Measurements from ENCODE around the gene FCGR3A.
"Not testable (repeated sequence)": the region's sequence is repeated elsewhere in the genome, so short reads cannot be mapped to it uniquely, and the experiment has no call there.

Gene FCGR3A

GRCh38 chr1:161549652-161550051, at the start of gene FCGR3A:
Gene FCGR3A, minus strand, starts transcription at chr1:161549818. Its CDS starts 82 bp downstream, at chr1:161549736.
- no peak for DNase-seq

DNA sequence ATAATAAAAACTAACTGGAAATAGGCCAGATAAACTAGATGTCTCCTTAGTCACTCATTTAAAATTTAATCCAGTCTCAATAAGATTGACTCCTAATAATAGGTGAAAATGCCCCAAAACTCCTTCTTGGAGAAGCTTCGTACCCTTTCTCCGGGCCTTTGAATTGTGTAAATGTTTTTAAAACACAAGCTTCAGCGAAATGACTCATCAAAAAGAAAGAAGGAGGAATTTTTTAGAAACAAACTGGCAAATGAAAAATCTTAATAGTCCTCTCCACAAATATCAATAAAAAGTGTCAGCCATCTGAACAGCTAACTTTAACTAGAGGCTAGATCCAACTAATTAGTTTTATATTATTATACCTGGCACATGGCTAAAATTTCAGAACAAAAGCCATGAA, 47.5 kb upstream of the FCGR3A start:
- DNase-seq: not testable (repeated sequence)

DNA sequence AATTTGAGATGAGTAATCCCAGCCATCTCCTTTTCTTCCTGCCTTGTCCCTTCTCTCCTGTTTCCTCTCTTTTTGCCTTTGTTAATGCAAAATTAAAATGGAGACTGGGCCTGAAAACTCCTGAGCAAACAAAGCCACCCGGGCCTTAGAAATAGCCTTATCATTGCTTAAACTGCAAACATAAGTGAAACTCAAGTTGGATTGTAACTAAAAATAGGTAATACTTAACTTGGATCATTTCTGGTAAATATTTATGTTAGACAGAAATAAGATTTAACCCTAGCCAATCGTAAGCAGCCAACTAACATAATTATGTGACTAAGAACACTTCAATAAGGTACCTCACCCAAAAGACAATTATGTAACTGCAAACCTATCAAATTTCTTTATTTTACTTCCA, 46.0 kb upstream of the FCGR3A start:
- not testable (repeated sequence) for DNase-seq

- not testable (repeated sequence) for DNase-seq
These were observed 45.6 kb upstream of the FCGR3A start for GRCh38 chr1:161595173-161595572.

DNA sequence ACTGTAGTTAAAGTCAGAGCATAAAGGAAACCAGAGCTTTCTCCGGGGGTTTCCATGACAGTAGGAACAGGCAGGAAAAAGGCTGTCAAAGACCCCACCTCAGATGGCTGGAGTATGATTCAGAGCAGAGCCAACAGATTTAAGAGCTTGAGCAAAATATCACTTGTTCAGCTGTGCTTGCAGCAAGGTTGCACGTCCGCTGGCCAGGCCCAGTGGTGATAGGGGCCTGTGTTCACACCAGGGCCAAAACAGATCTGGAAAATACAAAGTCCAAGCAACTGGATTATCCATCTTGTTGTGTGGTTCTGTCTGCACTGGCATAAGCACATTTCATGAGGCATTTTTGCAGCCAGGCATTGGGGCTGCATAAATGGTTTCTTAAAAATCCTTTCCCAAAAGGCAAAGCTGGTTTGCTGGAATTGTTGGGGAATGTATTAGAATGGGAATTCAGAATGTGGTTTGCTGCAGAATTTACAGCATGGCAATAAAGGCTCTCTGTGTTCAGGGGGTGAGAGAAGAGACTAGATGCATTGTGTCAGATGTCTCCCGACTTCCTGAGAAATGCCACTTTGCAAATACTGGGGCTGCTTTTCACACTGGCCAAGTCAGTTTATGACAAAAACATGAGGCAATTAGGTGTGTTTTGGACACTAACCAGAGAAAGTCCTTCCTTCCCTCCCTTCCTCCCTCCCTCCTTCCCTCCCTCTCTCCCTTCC, 44.8 kb upstream of the FCGR3A start:
- not testable (repeated sequence) for DNase-seq

- not testable (repeated sequence) for DNase-seq
These were observed 43.6 kb upstream of the FCGR3A start for GRCh38 chr1:161593092-161593755.

DNA sequence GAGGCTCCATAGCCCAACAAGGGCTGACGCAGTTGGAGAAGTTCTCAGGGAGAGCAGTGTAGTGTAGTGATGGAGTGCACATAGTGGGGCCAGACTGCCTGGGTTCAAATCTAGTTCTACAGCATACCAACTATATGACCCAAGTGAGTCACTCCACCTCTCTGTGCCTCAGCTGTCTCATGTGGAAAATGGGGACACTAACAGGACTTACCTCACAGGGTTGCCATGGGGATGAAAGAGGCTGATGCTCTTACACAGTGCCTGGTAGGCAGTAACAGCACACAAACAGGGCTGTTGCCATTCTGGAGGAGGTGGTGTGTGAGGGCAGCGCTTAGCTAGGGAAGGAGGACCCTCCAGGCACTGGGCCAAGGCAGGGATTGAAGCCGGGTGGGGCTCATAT, 43.0 kb upstream of the FCGR3A start:
- DNase-seq: not testable (repeated sequence)

- DNase-seq: not testable (repeated sequence)
These were observed 40.3 kb upstream of the FCGR3A start for GRCh38 chr1:161589920-161590319.

DNA sequence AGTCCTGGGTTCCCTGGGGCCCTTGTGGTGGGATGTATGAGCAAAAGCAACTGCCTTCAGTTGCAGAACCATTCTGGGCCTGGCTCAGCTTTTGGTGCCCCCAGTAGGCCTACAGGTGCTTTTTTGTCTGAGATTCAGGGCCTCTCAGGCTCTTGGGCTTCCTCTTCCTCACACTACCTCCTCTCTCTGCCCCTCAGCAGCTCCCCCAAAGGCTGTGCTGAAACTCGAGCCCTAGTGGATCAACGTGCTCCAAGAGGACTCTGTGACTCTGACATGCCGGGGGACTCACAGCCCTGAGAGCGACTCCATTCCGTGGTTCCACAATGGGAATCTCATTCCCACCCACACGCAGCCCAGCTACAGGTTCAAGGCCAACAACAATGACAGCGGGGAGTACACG, 39.7 kb upstream of the FCGR3A start:
- not testable (repeated sequence) for DNase-seq

DNA sequence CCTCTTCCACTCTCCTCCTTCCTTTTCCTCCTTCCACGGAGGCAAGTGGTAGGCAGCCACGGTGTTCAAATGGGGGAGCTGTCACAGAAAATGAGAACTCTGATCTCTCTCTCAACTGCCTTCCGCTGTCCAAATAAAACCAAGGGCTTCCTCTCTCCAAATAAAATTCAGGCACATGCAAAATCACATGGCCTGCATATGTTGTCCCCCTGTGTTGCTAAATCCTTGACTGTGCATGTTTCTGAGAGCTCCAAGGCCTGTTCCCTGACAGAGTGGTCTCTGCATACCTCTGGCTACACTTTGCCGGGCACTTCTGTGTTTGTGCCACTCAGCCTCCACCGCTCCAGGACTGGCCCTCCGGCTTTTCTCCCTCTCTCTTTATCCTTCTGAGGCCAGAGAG, 39.0 kb upstream of the FCGR3A start:
- not testable (repeated sequence) for DNase-seq

GRCh38 chr1:161582882-161583281, 33.3 kb upstream of the FCGR3A start:
- DNase-seq: not testable (repeated sequence)

DNA sequence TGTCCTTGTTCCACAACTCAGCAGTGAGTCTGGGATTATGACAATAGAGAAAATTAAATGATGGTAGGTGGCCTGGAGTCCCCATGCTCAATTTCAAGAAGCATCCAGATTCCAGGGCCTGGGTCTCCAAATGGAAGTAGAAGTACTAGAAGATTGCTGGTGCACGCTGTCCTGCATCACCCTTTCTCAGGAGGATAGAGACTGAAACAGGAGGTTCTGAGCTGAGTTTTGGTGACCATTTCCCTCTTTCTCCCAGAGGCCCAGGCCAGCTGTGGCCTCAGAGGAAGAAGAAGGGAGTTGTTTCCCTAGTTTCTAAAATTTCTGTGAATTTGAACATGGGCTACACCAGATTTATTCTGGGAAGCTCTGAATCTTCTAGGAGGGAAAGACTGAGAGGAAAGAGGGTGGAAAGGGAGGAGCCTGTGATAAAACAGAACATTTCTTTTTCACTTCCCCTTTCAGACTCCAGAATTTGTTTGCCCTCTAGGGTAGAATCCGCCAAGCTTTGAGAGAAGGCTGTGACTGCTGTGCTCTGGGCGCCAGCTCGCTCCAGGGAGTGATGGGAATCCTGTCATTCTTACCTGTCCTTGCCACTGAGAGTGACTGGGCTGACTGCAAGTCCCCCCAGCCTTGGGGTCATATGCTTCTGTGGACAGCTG, 31.4 kb upstream of the FCGR3A start:
- not testable (repeated sequence) for DNase-seq

GRCh38 chr1:161579856-161580507, 30.4 kb upstream of the FCGR3A start:
- DNase-seq: not testable (repeated sequence)

DNA sequence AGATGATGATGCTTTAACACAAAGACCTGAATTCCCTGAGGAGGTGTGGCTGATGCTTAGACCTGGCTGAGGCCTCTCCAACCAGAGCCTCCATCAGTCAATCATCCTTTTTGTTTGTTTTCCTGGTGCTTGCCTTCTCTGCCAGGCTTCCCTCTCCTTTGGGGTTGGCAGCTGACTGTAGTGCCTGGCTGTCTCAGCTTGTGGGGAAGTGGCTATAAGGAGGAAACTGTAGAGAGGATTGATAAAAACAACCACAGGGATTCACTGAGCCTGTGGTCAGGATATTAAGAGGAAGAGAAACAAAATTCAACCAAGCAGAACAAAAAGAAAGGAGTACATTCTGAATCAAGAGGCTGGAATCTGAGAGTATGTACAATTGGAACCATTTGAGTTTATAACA, 27.1 kb upstream of the FCGR3A start:
- not testable (repeated sequence) for DNase-seq

GRCh38 chr1:161571703-161572102, 22.1 kb upstream of the FCGR3A start:
- not testable (repeated sequence) for DNase-seq

DNA sequence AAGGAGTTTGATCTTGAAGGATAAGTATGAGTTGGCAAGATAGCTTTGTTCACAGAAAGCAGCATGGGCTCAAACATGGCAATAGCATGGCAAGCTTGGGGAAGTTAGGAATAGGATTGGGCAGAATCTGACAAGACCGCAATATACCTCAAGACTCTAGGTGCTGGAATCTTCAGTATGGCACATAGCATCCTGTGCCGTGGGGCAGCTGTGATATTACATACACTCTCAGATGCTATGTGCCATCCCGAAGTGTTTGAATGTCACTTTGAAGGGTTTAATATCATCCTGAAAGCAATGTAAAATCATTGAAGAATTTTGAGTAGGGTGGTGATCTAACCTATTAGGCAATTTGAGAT, 17.0 kb upstream of the FCGR3A start:
- DNase-seq: not testable (repeated sequence)

- not testable (repeated sequence) for DNase-seq
These were observed 13.9 kb upstream of the FCGR3A start for GRCh38 chr1:161563522-161563921.

- DNase-seq: not testable (repeated sequence)
These were observed 12.8 kb upstream of the FCGR3A start for GRCh38 chr1:161562441-161562840.

DNA sequence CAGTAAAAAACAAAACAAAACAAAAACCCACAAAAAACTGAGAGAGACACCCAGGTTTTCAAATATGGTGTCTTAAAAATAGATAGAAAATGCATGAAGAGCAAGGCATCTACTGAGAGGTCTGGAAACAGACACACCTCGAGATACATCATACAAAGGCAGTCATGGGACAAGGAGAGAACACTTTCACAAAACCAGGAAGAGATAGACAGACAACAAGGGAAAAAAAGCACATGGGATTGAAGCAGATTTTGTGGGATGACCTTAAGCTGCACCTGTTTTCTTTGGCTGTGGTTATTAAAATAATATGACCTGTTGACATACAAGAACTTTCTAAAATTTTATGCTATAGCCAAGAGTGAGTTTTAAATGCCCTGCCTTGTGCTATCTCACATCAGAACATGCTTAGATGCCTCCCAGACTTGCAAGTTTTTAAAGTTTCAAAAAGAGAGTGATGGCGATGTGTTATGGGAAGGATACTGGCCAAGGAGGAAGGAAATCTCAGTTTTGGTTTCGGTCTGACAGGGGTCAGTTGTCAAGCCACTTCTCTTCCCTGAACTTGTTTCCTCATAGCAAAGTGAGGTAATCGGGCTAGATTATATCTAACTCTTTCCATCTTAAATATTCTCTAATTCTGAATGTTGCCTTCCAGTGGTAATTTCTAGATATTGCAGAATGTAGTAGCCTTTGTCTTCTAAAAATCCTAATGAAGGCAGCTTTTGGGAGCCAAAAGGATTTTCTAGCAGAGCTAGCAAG, 11.5 kb upstream of the FCGR3A start:
- not testable (repeated sequence) for DNase-seq

GRCh38 chr1:161557506-161558450, 8.2 kb upstream of the FCGR3A start:
- DNase-seq: not testable (repeated sequence)

GRCh38 chr1:161556990-161557389, 7.4 kb upstream of the FCGR3A start:
- not testable (repeated sequence) for DNase-seq

Measured in NCI-H1417 (cell line).